ENCODE results near the gene PTH2. TPM values are rescaled to one million over a fixed set of nuclear protein-coding genes. Genes with fewer than 3 reads are reported as not detected.
"Not testable (repeated sequence)": the region's sequence is repeated elsewhere in the genome, so short reads cannot be mapped to it uniquely, and the experiment has no call there.

PTH2 gene, protein sequence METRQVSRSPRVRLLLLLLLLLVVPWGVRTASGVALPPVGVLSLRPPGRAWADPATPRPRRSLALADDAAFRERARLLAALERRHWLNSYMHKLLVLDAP
- not detected for polyA plus RNA-seq (2012; ENCODE audit: missing spikeins)

DNA sequence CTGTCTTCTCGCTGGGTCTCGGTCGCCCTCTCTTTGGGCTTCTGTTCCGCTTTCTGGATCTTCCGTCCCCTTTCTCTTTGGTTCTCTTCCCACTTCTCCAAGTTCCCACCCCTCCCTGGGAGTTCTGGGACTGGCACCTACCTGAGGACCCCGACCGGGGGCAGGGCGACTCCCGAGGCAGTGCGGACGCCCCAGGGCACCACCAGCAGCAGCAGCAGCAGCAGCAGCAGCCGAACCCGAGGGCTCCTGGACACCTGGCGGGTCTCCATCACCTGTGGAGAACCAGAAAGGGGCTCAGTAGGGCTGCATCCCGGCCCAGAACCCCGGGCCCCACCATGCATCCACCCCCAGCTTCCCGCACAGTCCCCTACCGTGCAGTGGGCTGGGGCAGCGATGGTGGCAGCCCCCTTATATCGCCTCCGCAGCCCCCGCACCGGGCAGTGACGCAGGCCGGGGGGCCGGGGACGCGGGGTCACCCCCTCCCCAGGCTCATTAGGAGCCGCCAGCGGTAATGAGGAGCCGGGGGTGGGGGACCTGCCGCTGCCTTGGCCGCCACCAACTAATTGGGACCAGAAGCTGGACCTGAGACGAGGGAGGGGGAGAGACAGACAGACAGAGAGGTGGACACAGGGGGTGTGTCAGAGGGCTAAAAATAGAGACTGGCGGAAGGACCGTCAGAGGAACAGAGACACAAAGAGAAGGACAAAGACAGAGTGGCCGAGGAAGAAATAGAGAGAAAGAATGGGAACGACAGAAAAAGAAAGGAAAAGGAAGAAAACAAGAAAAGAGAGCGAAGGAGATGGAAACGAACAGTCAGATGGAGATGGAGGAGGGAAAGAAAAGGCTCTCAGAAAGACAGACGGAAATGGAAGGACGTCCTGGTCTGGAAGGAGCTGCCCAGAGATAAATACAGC lies at the start of gene PTH2:
Gene PTH2, minus strand, starts transcription at position 371 of the 914 bp plus-strand sequence. Its CDS starts 102 bp downstream, at position 269.
- FAIRE-seq (no peak), DNase-seq (ENCODE audit: insufficient read length) (no peak)

DNA sequence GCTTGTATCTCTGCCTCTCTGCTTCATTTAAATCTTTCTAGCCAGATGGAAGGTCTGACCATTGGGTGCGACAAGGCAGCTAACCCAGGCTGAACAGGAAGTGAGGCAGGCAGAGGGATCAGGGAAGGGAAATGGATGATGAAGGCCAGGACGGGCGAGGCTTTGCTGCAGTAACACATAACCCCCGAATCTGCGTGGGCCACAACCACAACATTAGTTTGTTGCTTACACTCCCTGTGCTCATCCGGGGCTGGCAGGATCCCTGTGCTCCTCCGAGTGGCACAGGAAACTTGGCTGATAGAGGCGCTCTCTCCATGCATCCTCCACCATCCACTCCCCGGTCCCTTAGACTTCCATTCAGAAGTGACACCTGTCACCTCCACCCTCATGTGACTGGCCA lies 49.7 kb upstream of the PTH2 start:
- no peak for FAIRE-seq
- no peak for TF ChIP-seq POLR2A (IDR thresholded peaks at IDR 0.05; ENCODE audit: low read depth, low read length)
- no peak for TF ChIP-seq TAF1 (IDR thresholded peaks at IDR 0.05; ENCODE audit: borderline replicate concordance, low read depth, low read length)
- TF ChIP-seq POLR2AphosphoS5 (IDR thresholded peaks at IDR 0.05; ENCODE audit: low read depth, low read length): no peak
- no peak for DNase-seq (ENCODE audit: insufficient read length)

More for the DNA sequence above, at the start of gene PTH2:
- TF ChIP-seq TAF1 (IDR thresholded peaks at IDR 0.05; ENCODE audit: borderline replicate concordance, low read depth, low read length) (no peak), POLR2AphosphoS5 (IDR thresholded peaks at IDR 0.05; ENCODE audit: low read depth, low read length) (no peak), POLR2A (IDR thresholded peaks at IDR 0.05; ENCODE audit: low read depth, low read length) (no peak)

DNA sequence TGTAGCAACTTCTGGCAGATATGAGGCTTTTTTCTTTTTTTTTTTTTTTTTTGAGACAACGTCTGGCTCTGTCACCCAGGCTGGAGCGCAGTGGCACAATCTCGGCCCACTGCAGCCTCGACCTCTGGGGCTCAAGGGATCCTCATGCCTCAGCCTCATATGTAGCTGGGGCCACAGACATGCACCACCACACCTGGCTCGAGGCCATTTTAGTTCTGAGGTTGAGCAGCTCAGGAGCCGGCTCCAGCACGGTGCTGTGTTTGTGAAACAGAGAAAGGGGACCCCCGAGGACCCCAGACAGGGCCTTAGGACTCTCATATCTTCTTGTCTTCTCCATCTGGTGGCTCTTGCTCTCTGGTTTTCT lies 47.4 kb upstream of the PTH2 start:
- DNase-seq (ENCODE audit: insufficient read length) (no peak), FAIRE-seq (no peak)
- TF ChIP-seq POLR2AphosphoS5 (IDR thresholded peaks at IDR 0.05; ENCODE audit: low read depth, low read length) (no peak), TAF1 (IDR thresholded peaks at IDR 0.05; ENCODE audit: borderline replicate concordance, low read depth, low read length) (no peak), POLR2A (IDR thresholded peaks at IDR 0.05; ENCODE audit: low read depth, low read length) (no peak)

DNA sequence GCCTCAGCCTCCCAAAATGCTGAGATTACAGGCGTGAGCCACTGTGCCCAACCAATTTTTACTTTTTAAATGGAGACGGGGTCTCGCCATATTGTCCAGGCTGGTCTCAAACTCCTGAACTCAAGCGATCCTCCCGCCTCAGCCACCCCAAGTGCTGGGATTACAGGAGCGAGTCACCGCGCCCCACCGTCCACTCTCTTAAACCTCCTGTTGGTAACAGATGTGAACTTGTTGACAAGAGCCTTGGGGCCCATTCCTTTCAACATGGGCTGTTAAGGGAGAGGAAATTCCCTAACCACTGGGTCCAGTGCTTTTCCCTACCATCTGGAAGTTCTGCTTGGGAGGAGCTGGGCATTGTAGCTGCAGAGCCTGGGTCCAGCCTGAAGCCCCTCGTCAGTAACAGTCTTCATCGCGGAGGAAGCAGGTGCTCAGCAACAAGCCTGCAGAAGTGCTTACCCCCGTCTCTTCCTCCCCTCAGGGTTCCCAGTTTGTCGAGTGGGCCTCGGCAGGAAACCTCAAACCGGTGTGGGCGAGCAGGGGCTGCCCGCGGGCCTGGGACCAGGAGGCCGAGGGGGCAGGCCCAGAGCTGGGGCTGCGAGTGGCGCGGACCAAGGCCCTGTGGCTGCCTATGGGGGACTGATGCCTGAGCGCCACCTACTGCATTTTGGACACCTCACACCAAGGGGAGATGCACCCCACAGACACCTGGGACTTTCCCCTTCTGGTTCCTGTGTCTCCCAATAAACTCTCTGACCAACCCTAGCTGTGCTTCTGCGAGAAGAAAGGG lies 46.8 kb upstream of the PTH2 start:
- DNase-seq (ENCODE audit: insufficient read length): peak; percentile 74
- no peak for TF ChIP-seq POLR2AphosphoS5 (IDR thresholded peaks at IDR 0.05; ENCODE audit: low read depth, low read length)
- TF ChIP-seq TAF1 (IDR thresholded peaks at IDR 0.05; ENCODE audit: borderline replicate concordance, low read depth, low read length): no peak
- TF ChIP-seq POLR2A (IDR thresholded peaks at IDR 0.05; ENCODE audit: low read depth, low read length): 0 out of 2 replicates have a peak, but pooled peaks have one; percentile 24
- peak; percentile 94 for FAIRE-seq

DNA sequence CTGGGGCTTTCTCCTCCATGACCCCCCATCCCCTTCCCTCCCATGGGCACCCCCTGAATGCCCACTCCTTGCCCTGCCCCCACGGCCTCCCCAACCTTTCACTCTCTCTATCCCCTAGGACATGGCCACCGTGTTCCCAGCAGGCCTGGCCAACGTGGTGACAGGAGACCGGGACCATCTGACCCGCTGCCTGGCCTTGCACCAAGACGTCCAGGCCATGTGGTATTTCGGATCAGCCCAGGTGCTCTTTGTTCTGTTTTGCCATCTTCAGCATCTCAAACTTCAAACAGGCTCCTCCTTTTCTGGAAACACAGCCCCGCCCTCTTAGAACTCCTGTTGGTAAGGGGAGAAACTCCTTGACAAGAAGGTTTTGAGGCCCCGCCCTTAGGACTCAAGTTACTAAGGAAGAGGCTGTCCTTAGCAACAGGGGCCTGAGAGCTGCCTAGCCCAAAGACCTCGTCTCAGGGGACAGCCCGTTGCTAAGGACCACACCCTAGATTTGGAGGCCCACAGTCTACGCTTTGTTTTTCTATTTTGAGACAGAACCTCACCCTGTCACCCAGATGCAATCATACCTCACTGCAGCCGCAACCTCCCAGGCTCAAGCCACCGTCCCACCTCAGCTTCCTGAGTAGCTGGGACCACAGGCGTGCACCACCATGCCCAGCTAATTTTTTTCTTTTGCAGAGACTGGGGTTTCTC lies 45.7 kb upstream of the PTH2 start:
- no peak for TF ChIP-seq POLR2AphosphoS5 (IDR thresholded peaks at IDR 0.05; ENCODE audit: low read depth, low read length)
- TF ChIP-seq TAF1 (IDR thresholded peaks at IDR 0.05; ENCODE audit: borderline replicate concordance, low read depth, low read length): no peak
- TF ChIP-seq POLR2A (IDR thresholded peaks at IDR 0.05; ENCODE audit: low read depth, low read length): no peak
- peak; percentile 71 for DNase-seq (ENCODE audit: insufficient read length)
- peak; percentile 82 for FAIRE-seq

DNA sequence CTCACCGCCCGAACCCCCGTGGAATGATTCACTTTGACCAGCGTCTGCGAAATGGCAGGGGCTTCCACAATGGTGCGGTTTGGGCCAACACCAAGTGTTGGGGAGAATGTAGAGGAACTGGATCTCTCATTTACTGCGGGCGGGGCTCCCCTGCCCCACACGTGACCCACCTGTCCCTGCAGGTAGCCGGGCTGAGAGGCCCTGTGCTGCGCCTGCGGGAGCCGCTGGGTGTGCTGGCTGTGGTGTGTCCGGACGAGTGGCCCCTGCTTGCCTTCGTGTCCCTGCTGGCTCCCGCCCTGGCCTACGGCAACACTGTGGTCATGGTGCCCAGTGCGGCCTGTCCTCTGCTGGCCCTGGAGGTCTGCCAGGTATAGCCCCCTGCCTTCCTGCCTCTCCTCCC lies 45.0 kb upstream of the PTH2 start:
- no peak for DNase-seq (ENCODE audit: insufficient read length)
- FAIRE-seq: no peak
- TF ChIP-seq POLR2AphosphoS5 (IDR thresholded peaks at IDR 0.05; ENCODE audit: low read depth, low read length) (no peak), POLR2A (IDR thresholded peaks at IDR 0.05; ENCODE audit: low read depth, low read length) (no peak), TAF1 (IDR thresholded peaks at IDR 0.05; ENCODE audit: borderline replicate concordance, low read depth, low read length) (no peak)

DNA sequence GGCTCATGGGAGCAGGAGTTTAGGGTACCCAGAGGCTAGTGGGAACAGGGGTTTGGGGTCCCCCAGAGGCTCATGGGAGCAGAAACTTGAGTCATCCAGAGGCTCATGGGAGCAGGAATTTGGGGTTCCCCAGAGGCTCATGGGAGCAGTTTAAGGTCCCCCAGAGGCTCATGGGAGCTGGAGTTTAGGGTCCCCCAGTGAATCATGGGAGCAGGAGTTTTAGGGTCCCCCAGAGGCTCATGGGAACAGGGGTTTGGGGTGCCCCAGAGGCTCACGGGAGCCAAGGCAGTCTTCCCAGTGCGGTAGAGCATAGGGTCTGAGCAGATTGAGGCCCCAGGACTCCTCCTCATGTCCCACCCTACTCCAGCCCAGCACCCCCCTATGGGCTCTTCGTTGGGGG lies 42.1 kb upstream of the PTH2 start:
- no peak for FAIRE-seq
- no peak for TF ChIP-seq POLR2AphosphoS5 (IDR thresholded peaks at IDR 0.05; ENCODE audit: low read depth, low read length)
- TF ChIP-seq POLR2A (IDR thresholded peaks at IDR 0.05; ENCODE audit: low read depth, low read length): no peak
- no peak for TF ChIP-seq TAF1 (IDR thresholded peaks at IDR 0.05; ENCODE audit: borderline replicate concordance, low read depth, low read length)
- no peak for DNase-seq (ENCODE audit: insufficient read length)

DNA sequence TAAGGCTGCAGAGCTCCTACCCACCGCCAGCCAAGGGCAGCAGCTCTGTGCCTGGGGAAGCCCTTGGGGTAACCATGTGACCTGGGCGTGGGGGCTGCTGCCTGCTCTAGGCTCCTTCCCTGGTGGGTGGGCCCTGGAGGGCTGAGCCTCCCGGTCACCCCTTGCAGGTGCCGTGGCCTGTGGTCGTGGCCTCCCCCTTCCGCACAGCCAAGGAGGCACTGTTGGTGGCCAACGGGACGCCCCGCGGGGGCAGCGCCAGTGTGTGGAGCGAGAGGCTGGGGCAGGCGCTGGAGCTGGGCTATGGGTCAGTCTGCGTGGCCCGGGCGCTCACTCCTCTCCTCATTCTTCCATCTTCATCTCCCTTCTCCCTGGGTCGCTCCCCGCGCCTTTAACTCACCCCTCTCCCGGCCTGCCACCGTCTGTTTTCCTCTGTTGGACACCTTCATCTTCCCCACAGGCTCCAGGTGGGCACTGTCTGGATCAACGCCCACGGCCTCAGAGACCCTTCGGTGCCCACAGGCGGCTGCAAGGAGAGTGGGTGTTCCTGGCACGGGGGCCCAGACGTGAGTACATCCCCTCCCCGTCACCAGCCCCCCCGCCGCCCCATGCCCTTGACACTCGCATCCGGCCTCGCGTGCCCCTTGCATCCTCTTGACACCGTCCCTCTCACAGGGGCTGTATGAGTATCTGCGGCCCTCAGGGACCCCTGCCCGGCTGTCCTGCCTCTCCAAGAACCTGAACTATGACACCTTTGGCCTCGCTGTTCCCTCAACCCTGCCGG lies 40.9 kb upstream of the PTH2 start:
- TF ChIP-seq TAF1 (IDR thresholded peaks at IDR 0.05; ENCODE audit: borderline replicate concordance, low read depth, low read length) (no peak), POLR2A (IDR thresholded peaks at IDR 0.05; ENCODE audit: low read depth, low read length) (no peak), POLR2AphosphoS5 (IDR thresholded peaks at IDR 0.05; ENCODE audit: low read depth, low read length) (no peak)
- FAIRE-seq: no peak

DNA sequence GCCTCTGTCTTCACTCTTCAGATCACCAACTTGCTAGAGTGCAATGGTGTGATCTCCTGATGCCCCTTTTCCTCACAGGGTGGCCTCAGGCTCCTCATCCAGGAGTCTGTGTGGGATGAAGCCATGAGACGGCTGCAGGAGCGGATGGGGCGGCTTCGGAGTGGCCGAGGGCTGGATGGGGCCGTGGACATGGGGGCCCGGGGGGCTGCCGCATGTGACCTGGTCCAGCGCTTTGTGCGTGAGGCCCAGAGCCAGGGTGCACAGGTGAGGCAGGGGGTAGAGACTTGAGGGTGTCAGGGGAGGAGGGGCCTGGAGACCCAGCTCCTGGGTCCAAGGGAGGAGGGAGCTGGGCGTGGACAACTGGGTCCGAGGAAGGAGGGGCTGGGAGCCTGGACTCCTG lies 39.3 kb upstream of the PTH2 start:
- no peak for TF ChIP-seq POLR2A (IDR thresholded peaks at IDR 0.05; ENCODE audit: low read depth, low read length)
- no peak for TF ChIP-seq POLR2AphosphoS5 (IDR thresholded peaks at IDR 0.05; ENCODE audit: low read depth, low read length)
- TF ChIP-seq TAF1 (IDR thresholded peaks at IDR 0.05; ENCODE audit: borderline replicate concordance, low read depth, low read length): no peak
- DNase-seq (ENCODE audit: insufficient read length) (no peak), FAIRE-seq (no peak)

More for the DNA sequence above, 40.9 kb upstream of the PTH2 start:
- DNase-seq (ENCODE audit: insufficient read length): no peak

DNA sequence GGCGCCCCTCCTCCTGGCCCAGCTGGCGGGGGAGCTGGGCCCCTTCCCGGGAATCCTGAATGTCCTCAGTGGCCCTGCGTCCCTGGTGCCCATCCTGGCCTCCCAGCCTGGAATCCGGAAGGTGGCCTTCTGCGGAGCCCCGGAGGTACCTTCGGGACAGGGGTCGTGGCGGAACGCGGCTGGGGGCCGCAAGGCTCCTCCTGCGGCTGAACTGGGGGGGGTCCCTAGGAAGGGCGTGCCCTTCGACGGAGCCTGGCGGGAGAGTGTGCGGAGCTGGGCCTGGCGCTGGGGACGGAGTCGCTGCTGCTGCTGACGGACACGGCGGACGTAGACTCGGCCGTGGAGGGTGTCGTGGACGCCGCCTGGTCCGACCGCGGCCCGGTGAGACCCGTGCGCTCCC lies 38.4 kb upstream of the PTH2 start:
- TF ChIP-seq POLR2AphosphoS5 (IDR thresholded peaks at IDR 0.05; ENCODE audit: low read depth, low read length) (no peak), TAF1 (IDR thresholded peaks at IDR 0.05; ENCODE audit: borderline replicate concordance, low read depth, low read length) (no peak), POLR2A (IDR thresholded peaks at IDR 0.05; ENCODE audit: low read depth, low read length) (no peak)
- DNase-seq (ENCODE audit: insufficient read length): no peak
- no peak for FAIRE-seq

DNA sequence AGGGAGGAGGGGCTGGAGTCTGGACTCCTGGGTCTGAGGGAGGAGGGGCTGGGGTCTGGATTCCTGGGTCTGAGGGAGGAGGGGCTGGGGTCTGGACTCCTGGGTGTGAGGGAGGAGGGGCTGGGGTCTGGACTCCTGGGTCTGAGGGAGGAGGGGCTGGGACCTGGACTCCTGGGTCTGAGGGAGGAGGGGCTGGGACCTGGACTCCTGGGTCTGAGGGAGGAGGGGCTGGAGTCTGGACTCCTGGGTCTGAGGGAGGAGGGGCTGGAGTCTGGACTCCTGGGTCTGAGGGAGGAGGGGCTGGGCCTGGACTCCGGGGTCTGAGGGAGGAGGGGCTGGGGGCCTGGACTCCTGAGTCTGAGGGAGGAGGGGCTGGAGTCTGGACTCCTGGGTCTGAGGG lies 37.9 kb upstream of the PTH2 start:
- not testable (repeated sequence) for FAIRE-seq; DNase-seq (ENCODE audit: insufficient read length)
